Chondrocyte (in vitro differentiated cells): ENCODE data around the gene SBK1. TPM values are rescaled to one million over a fixed set of nuclear protein-coding genes. Genes with fewer than 3 reads are reported as not detected.

ENCODE experiments used
- DNase-seq: peaks from one replicate; pipeline ENCODE4 v3.0.0; 2021; ENCODE audit warnings: mixed read lengths, low spot score
- H3K27ac Mint-ChIP-seq: one replicate; pipeline ENCODE4 v1.8.0; 2021; ENCODE audit warnings: mild to moderate bottlenecking, moderate library complexity, mixed read lengths; ENCODE audit not compliant: unreplicated experiment
- H3K27me3 Mint-ChIP-seq: 2 replicates; pipeline ENCODE4 v1.8.0; 2021; ENCODE audit warnings: low read depth, mixed read lengths
- H3K36me3 Mint-ChIP-seq: 2 replicates; pipeline ENCODE4 v1.8.0; 2021; ENCODE audit warnings: low read depth, mixed read lengths
- H3K4me1 Mint-ChIP-seq: 2 replicates; pipeline ENCODE4 v1.8.0; 2021; ENCODE audit warnings: low read depth, mild to moderate bottlenecking, mixed read lengths
- H3K4me3 Mint-ChIP-seq: one replicate; pipeline ENCODE4 v1.8.0; 2021; ENCODE audit warnings: mild to moderate bottlenecking, moderate library complexity, mixed read lengths; ENCODE audit not compliant: unreplicated experiment
- H3K9me3 Mint-ChIP-seq: 2 replicates; pipeline ENCODE4 v1.8.0; 2021; ENCODE audit warnings: low read depth, mixed read lengths
- total RNA-seq: library from RNA; stranded (reverse); gene quantifications from 3 replicates; pipeline ENCODE4 v1.2.1, GENCODE V29; 2021
- TF ChIP-seq, protein P1 (sequence below): fragments of 200-600 bp; sonication (generic); IDR thresholded peaks from 2 replicates; pipeline ENCODE4 v1.5.0; 2021; ENCODE audit warnings: antibody characterized with exemption, mild to moderate bottlenecking, moderate library complexity

The SBK1 gene
- total RNA-seq, 1 donor from 2014 or later: 1.5 TPM

DNA sequence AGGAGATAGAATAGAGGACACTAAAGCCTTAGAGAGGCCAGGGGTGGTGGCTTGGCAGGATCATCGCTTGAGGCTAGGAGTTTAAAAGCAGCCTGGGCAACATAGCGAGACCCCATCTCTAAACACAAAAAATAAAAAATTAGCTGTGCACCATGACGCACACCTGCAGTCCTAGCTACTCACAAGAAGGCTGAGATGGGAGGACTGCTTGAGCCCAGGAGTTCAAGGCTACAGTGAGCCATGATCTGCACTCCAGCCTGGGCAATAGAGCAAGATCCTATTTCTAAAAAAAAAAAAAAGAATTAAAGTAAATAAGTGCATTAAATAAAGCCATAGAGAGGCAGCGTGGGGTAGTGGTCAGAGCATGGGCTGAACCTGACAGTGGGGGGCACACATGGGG is 19.1 kb downstream of the SBK1 start:
- H3K27me3 Mint-ChIP-seq: peaks cover 5% of the 10 kb centered on the region
- TF ChIP-seq, protein P1, sequence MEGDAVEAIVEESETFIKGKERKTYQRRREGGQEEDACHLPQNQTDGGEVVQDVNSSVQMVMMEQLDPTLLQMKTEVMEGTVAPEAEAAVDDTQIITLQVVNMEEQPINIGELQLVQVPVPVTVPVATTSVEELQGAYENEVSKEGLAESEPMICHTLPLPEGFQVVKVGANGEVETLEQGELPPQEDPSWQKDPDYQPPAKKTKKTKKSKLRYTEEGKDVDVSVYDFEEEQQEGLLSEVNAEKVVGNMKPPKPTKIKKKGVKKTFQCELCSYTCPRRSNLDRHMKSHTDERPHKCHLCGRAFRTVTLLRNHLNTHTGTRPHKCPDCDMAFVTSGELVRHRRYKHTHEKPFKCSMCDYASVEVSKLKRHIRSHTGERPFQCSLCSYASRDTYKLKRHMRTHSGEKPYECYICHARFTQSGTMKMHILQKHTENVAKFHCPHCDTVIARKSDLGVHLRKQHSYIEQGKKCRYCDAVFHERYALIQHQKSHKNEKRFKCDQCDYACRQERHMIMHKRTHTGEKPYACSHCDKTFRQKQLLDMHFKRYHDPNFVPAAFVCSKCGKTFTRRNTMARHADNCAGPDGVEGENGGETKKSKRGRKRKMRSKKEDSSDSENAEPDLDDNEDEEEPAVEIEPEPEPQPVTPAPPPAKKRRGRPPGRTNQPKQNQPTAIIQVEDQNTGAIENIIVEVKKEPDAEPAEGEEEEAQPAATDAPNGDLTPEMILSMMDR: no peak
- H3K36me3 Mint-ChIP-seq: peaks cover 2% of the 10 kb centered on the region
- H3K4me1 Mint-ChIP-seq: no peaks in the 10 kb centered on the region
- H3K4me3 Mint-ChIP-seq: no peak overlapping the region
- H3K9me3 Mint-ChIP-seq: no peaks in the 10 kb centered on the region
- DNase-seq: no peak
- no peak overlapping the region for H3K27ac Mint-ChIP-seq

- DNase-seq: no peak
- Mint-ChIP-seq H3K36me3 (peaks cover 2% of the 10 kb centered on the region), H3K4me1 (peaks cover 1% of the 10 kb centered on the region), H3K9me3 (no peaks in the 10 kb centered on the region), H3K27me3 (peaks cover 5% of the 10 kb centered on the region), H3K4me3 (no peak overlapping the region), H3K27ac (no peak overlapping the region)
- TF ChIP-seq, protein P1: no peak
These were observed 19.6 kb downstream of the SBK1 start for GRCh38 chr16:28311913-28312312.

DNA sequence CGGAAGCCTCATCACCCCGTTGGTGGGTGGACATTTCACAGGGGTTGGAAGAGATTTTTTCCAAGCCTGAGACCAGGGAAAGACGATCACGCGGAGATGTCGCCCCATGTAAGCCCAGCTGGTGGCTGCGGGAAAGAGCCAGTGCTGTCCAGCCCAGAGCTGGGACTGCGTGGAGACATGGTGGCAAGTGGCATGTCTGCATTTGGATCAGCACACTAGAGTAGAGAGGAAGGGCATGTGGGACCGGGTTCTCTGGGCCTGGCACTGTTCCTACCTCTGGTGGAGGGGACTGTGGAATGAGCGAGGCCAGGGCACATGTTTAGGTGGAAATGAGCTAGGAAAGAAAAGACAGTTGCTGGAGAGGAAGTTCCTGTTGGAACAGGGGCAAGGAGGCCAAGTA is 20.0 kb downstream of the SBK1 start:
- TF ChIP-seq, protein P1: no peak
- H3K27me3 Mint-ChIP-seq: peaks cover 5% of the 10 kb centered on the region
- no peak overlapping the region for H3K27ac Mint-ChIP-seq
- DNase-seq: peak; percentile 56
- H3K9me3 Mint-ChIP-seq: no peaks in the 10 kb centered on the region
- H3K4me3 Mint-ChIP-seq: no peak overlapping the region
- H3K4me1 Mint-ChIP-seq: peaks cover 3% of the 10 kb centered on the region
- peaks cover 2% of the 10 kb centered on the region for H3K36me3 Mint-ChIP-seq

DNA sequence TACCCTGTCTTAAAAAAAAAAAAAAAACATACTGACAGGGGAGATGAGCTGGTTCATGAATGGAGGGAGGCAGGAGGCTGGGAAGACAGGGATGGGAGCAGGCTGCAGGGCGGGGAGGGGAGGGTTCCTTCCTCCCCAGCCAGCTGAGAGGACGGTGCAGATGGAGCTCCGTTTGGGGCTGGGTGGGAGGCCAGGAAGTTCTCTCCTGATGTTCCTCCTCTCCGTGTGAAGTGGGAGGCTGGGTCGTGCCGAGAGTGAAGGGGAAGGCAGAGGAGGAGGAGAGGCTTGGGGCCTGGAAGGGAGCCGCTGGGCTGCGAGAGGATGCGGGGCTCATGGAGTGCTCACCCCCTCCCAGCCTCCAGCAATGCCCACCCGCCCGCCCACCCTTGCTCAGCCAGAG is 21.3 kb downstream of the SBK1 start:
- peaks cover 5% of the 10 kb centered on the region for H3K27me3 Mint-ChIP-seq

GRCh38 chr16:28316054-28316453 is 23.7 kb downstream of the SBK1 start:
- peaks cover 3% of the 10 kb centered on the region for H3K27me3 Mint-ChIP-seq
- H3K9me3 Mint-ChIP-seq: no peaks in the 10 kb centered on the region
- no peak overlapping the region for H3K27ac Mint-ChIP-seq
- DNase-seq: peak; percentile 42
- no peaks in the 10 kb centered on the region for H3K36me3 Mint-ChIP-seq
- peaks cover 3% of the 10 kb centered on the region for H3K4me1 Mint-ChIP-seq
- no peak overlapping the region for H3K4me3 Mint-ChIP-seq
- TF ChIP-seq, protein P1: no peak

More for the DNA sequence above, 21.3 kb downstream of the SBK1 start:
- DNase-seq: peak; percentile 54
- no peaks in the 10 kb centered on the region for H3K9me3 Mint-ChIP-seq
- TF ChIP-seq, protein P1: no peak
- H3K36me3 Mint-ChIP-seq: peaks cover 2% of the 10 kb centered on the region
- peaks cover 3% of the 10 kb centered on the region for H3K4me1 Mint-ChIP-seq
- no peak overlapping the region for H3K27ac Mint-ChIP-seq
- H3K4me3 Mint-ChIP-seq: no peak overlapping the region
